DMS79 treated with DMSO at 0.1 percent for 48 hours (cell line): ENCODE results near the gene PPM1L.
A peak's percentile ranks its signal among the peaks of the same experiment; 100 is the strongest.

ENCODE experiments used
- DNase-seq: peaks from one replicate; lab custom pipeline; 2025; lab: John Stamatoyannopoulos, UW

PPM1L gene

GRCh38 chr3:160852856-160853255 lies 96.8 kb downstream of the PPM1L start:
- DNase-seq = no peak

DNA sequence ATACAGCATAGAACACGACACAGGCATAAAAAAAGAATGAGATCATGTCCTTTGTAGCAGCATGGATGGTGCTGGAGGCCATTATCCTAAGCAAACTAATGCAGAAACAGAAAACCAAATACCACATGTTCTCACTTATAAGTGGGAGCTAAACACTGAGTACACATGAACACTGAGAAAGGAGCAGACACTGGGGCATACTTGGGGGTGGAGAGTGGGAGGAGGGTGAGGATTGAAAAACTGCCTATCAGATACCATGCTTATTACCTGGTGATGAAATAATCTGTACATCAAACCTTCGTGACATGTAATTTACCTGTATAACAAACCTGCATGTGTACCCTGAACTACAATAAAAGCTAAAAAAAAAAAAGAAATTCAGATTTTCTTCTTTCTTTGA lies 100.4 kb downstream of the PPM1L start:
- DNase-seq = no peak

DNA sequence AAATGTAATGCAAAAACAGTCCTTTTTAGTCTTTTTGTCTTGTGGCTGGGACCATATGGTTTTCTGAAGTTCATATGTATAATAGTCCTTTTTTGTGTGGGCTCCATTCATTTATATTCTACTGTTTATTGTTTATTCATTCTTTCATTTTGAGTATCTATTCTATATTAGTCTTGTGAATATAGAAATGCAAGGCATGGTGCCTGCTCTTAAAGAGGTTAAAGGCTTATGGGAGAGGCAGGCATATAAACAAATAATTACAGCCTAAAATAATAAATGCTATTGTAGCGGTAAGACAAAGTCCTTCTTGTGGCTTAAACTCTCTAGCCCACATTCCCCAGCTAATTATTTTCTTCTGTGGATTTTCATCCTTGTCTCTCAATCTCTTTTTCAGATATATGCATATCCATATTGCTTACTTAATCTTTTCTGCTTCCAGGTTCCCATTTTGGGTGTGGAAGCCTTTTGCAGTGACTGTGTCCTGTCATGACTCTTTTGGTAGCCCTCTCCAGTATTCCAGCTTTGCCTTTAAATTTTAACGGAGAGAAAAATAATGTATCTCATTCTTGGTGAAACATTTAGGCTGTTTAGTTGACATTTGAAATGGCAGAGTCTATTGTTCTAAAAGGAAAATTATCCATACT lies 101.6 kb downstream of the PPM1L start:
- DNase-seq = no peak

GRCh38 chr3:160860346-160860745 lies 104.3 kb downstream of the PPM1L start:
- no peak for DNase-seq

DNA sequence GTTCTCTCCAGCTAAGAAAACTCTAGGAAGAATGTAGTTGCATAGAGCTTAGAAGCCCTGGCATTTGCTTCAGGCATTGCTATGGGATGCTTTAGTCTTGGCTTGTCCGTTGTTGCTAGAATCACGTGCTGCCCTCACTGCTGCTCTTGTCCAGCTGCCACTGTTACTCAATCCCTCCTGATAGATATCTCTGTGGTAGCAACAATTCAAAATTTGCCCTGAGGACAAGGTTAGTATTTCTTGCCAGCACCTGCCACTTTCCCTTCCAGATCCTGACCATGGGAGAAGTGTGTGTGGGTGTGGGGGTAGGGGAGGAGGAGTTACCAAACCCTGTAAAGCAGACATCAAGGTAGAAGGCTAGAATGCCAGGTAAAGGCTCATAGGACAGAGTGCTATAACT lies 113.8 kb downstream of the PPM1L start:
- DNase-seq = peak; percentile 9

- peak; percentile 13 for DNase-seq
These were observed 114.3 kb downstream of the PPM1L start for GRCh38 chr3:160870327-160870726.

- no peak for DNase-seq
These were observed 118.7 kb downstream of the PPM1L start for GRCh38 chr3:160874736-160875135.

DNA sequence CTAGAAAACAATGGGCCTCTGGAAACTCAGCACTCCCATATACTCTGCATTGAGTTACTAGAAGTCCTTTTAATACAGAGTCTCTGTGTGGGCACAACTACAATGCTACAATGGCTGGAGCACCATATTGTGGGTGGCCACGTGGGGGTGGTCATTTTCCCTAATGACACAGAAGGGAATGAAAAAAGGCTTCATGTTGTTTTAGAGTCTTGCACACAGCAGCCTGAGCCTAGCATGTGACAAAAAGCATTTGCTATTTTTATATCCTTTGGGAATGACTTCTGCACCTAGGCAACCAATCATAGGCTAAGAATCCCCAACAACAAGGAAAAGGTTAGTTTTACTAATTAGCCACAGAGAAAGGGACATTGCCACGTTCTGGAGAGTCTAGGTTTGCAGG lies 120.6 kb downstream of the PPM1L start:
- DNase-seq = no peak

GRCh38 chr3:160879859-160880258 lies 123.8 kb downstream of the PPM1L start:
- DNase-seq = peak; percentile 34

GRCh38 chr3:160883373-160883772 lies 127.3 kb downstream of the PPM1L start:
- DNase-seq = no peak

DNA sequence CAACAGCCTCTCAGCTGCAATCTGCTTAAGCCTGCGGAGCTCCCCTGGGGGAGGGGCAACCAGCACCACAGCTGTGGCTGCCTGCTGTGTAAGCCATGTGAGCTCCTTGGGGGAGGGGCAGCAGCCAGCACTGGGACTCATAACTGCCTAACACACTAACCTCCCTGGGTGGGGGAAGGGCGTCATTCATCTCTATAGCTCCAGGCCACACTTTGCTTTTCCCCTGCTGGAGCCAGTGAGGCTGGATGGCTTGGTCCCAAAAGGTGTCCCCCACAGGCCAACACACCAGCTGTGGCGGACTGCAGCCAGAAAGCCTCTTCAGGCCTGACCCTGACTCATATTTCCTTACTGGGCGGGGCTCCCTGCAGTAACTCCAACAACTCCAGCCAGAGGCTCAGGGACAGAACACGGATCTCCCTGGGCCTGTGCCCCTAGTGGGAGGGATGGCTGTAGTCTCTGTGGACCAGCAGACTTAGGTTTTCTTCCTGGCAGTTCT lies 129.8 kb downstream of the PPM1L start:
- no peak for DNase-seq

GRCh38 chr3:160886421-160886820 lies 130.4 kb downstream of the PPM1L start:
- no peak for DNase-seq

DNA sequence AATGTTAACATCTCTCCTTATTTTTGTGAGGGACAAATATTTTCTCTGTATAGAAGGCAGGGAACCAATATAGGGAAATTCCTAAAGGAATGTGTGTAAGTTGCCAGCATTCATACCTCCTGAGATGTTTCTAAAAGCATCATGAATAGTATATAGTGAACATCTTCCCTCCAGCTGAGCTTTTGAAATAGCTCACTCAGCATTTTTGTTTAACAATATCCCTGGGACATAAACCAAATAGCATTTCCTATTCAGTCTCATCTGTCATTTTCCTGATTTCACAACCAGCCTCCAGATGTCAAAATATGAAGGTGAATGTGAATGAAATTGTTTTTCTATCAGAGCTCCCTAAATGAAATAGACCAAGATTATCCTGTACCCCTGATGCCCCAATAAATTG lies 137.2 kb downstream of the PPM1L start:
- DNase-seq = no peak

DNA sequence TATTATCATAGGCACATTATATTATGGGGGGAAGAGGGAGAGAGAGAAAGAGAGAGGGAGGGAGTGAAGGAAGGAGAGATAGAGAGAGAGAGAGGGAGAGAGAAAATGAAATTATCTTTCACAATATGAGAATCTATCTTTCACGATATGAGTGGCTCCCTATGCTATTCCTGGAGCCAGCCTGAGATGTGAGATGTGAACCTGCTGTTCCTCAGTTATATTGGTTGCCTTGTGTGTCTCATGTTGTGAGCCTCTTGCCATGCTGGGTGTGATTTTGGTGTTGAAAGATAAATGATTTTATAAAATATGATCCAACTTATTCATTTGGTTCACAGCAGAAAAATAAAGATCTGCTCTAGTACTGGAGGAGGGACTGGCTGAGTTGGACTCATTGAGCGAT lies 148.7 kb downstream of the PPM1L start:
- no peak for DNase-seq

- no peak for DNase-seq
These were observed 150.6 kb downstream of the PPM1L start for GRCh38 chr3:160906646-160907045.

DNA sequence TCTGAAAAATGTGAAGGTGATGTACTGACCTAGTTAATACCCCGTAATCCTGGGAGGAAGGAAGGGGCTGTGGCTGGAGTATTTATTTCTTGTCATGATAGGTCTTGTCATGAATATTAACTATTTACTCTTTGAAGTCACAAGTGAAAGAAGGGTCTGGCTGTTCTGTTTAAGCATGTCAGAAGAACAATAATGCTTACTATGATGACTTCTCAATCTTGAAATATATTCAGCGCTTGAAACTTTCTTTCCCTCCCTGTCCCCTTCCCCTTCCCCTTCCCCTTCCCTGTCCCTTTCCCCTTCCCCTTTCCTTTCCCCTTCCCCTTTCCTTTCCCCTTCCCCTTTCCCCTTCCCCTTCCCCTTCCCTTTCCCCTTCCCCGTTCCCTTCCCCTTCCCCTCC lies 153.9 kb downstream of the PPM1L start:
- DNase-seq = no peak

GRCh38 chr3:160911411-160911810 lies 155.4 kb downstream of the PPM1L start:
- no peak for DNase-seq

DNA sequence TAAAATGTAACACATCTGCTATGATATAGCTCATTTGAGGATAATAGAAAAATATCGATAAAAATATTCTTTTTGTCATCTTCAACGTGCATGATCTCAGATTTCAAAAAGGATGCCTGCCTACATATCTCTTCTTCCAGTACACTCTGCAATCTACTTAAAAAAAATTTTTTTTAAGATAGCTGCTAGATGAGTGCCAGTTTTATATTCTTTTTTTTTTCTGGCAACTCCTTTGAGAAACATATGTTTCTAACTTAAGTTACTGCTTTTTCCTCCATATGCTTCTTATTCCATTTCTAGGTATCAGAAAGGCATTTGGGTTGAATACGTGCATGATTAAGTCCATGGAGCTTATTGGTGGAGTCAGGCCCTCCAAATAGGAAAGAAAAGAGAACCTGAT lies 160.4 kb downstream of the PPM1L start:
- no peak for DNase-seq

DNA sequence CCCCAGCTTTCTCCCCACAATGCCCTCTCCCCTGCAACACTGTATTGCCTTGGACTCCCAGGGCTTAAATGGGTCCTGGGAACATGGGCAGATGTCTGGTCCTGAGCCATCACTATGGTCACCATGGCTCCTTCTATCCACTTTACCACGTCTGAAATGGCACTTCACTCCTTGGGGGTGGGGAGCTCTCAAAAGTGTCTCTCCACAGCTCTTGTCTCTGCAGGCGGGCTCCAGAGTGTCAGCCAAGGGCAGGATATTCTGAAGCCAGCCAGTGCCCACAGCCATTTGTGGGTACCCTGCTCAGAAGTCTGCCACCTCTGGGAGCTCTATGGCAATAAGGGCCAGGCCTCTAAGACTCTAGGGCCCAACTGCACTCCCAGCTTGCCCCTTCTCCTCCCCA lies 163.9 kb downstream of the PPM1L start:
- DNase-seq = peak; percentile 91

DNA sequence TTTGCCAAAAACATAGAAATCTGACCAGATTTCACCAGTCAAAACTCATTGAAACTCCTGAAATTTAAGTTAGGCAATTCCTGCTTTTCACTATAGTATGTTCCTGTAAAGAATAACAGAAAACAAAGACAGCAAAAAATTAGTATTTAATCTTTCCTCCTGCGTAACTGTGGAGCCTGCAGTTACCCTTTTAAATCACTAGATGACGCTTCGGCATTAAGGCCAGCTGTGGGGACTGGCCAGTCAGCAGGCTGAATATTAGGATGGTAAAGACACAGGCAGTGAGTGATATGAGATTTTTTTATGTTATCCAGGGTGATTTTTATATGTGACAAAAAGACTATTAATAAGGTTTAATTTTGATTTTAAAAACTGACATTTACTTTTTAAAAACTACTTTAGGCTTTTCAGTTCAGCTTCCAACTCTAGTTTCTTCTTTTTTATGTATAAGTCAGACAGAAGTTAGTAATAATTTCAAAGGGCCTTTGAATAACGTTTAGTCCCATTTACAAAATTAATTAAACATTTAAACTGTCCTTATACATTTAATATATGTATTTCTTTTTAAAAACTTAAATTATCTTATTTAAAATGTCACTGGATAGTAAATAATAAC lies 165.1 kb downstream of the PPM1L start:
- peak; percentile 28 for DNase-seq

GRCh38 chr3:160924776-160925175 lies 168.7 kb downstream of the PPM1L start:
- DNase-seq = no peak

DNA sequence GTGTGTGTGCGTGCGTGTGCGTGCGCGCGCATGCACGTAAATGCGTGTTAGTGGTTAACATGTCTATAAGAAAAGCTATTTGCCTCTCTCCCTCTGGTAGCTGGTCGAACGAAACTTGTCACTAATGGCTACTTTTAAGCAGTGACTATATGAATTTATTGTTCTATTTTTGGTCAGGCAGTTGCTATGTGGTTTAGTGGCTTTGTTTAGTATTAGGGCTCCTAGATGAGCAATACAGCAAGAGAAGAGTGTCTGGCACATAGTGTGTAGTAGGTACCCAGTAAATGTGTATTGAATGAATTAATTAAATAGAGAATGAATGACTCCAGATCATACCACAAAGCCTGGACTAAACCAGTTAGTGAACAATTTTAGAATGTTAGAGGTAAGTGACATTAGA lies 171.6 kb downstream of the PPM1L start:
- DNase-seq = no peak

GRCh38 chr3:160928183-160928726 lies 172.2 kb downstream of the PPM1L start:
- no peak for DNase-seq

DNA sequence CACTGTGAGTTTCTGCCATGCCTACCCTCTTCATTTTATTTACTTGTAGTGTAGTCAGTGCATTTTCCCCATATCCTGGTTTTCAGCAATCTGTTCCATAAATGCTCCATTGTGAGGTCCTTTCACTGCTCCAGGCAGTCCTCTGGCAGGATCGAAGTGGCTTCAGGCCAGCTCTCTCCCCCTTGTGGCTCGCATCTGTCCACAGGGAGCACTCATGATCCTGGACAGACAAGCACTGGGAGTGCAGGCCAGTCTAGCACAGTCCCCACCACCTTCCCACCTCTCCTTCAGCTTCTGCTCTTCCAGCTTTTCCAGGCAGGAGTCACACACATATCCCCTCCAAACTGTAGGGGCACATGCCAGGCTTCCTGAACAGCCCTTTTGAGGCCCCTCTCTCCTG lies 173.6 kb downstream of the PPM1L start:
- DNase-seq = no peak
